Kidney (tissue), 14 donors: ENCODE results near the gene PHOX2B. TPM values are rescaled to one million over a fixed set of nuclear protein-coding genes. Genes with fewer than 3 reads are reported as not detected.

ENCODE experiments used
- DNase-seq, 5 donors: peaks; one replicate each; pipeline ENCODE4 v3.0.0-alpha.2; 2013 to 2020
- FAIRE-seq: peaks from 2 replicates; lab custom pipeline; 2012; peaks lifted over from hg19 to GRCh38; lab: Jason Lieb, UNC
- H3K27ac ChIP-seq, 2 donors: one replicate each; pipeline ENCODE4 v1.7.0; 2013; ENCODE audit warnings: low read depth in 2 of 2, low read length in 2 of 2, inconsistent platforms in 1 of 2
- H3K27me3 ChIP-seq: one replicate; pipeline ENCODE4 v1.7.1; 2013; ENCODE audit warnings: low read length, inconsistent platforms; ENCODE audit not compliant: control insufficient read depth, insufficient read depth
- H3K36me3 ChIP-seq, 3 donors: one replicate each; pipeline versions ENCODE4 v1.7.0 to v1.7.1; 2013; ENCODE audit warnings: low read length in 3 of 3, control low read depth in 1 of 3, inconsistent platforms in 1 of 3; ENCODE audit not compliant: insufficient read depth in 3 of 3, control insufficient read depth in 2 of 3
- H3K4me1 ChIP-seq, 3 donors: one replicate each; pipeline versions ENCODE4 v1.7.0 to v1.7.1; 2013; ENCODE audit warnings: low read length in 3 of 3, inconsistent platforms in 1 of 3, low read depth in 1 of 3; ENCODE audit not compliant: control insufficient read depth in 2 of 3, insufficient read depth in 2 of 3
- H3K4me3 ChIP-seq, 3 donors: one replicate each; pipeline versions ENCODE4 v1.7.0 to v1.8.1; 2013; ENCODE audit warnings: low read length in 3 of 3, control low read depth in 1 of 3, inconsistent platforms in 1 of 3
- H3K9ac ChIP-seq, 3 donors: one replicate each; pipeline versions ENCODE4 v1.7.0 to v1.7.1; 2013; ENCODE audit warnings: low read length in 3 of 3, control low read depth in 1 of 3, inconsistent platforms in 1 of 3
- H3K9me3 ChIP-seq, 3 donors: one replicate each; pipeline versions ENCODE4 v1.7.0 to v1.7.1; 2013; ENCODE audit warnings: low read length in 3 of 3, control low read depth in 1 of 3, inconsistent platforms in 1 of 3; ENCODE audit not compliant: control insufficient read depth in 2 of 3, insufficient read depth in 1 of 3
- intact Hi-C: fragments of 100-400 bp; cut with DNase I; formaldehyde crosslinking; loops from one replicate; pipeline ENCODE4 v1.11.1; 2022
- polyA plus RNA-seq: library from polyadenylated mRNA; stranded (reverse); fragments of 350-450 nt; fragmentation: Illumina TruSeq; extraction: RNeasy Lipid Tissue Mini Kit (QIAGEN cat#74804); gene quantifications from one replicate; pipeline ENCODE4 v1.2.3, GENCODE V29; 2014; ENCODE audit warnings: low read depth, low replicate concordance; ENCODE audit not compliant: insufficient read depth
- total RNA-seq: library from RNA; stranded (reverse); fragmentation: NEBNext Ultra II Directional; extraction: Animal tissue kit (Norgen Biotek cat#: 25700); gene quantifications from one replicate; pipeline ENCODE4 v1.2.1, GENCODE V29; 2021
- TF ChIP-seq, protein P1 (sequence below): IDR thresholded peaks from 3 replicates; pipeline ENCODE4 v1.5.1; 2012; ENCODE audit warnings: mild to moderate bottlenecking, moderate library complexity, borderline replicate concordance; ENCODE audit not compliant: insufficient read depth; ENCODE audit errors: extremely low read depth
- donor health status: control.
- donor health status: control.
- donor health status: control.
- donor health status: control.
- donor health status: control.
- donor health status: DM: yes; HTN: yes; CAD: no.
- donor health status: Normal renal cell carcinoma (clear cell type).

PHOX2B gene
- total and polyA plus RNA-seq, 2 donors from 2014 or later = not detected

DNA sequence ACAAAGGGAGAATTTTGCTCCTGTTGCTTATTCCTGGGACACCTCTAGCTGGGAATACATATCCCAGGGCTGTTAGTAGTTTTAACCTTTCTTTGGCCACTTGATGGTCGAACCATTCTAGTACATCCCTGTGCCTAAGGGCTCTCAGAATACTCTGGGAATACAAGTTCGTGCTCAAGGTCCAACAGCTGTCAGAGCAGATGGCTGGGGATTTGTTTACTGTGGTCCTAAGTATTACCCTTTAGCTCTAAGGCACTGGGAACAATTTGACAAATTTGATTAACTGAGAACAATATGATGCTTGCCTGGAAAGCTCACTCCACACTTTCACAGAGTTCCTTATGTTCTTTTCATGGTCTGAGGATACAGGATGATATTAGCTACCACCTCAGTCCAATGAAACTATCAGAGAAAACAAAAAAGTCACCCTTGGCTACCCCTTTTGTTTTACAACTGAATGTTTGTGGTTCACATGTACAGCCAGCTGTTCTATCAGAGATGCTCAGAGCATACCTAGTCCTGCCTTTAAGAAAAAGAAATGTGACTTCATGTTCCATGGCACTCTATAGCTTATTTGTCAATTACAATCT, 47.4 kb upstream of the PHOX2B start:
- Histone ChIP-seq H3K27me3 (no peaks in the 10 kb centered on the region), H3K9me3 (no peaks in the 10 kb centered on the region), H3K9ac (no peak overlapping the region), H3K27ac (no peak overlapping the region), H3K4me1 (peaks cover 0 to 5% (median 4%) of the 10 kb centered on the region in 3 donors), H3K4me3 (no peak overlapping the region), H3K36me3 (no peaks in the 10 kb centered on the region)
- no peak for FAIRE-seq
- intact Hi-C loops = no loop called here
- no peak for DNase-seq
- TF ChIP-seq, protein P1, sequence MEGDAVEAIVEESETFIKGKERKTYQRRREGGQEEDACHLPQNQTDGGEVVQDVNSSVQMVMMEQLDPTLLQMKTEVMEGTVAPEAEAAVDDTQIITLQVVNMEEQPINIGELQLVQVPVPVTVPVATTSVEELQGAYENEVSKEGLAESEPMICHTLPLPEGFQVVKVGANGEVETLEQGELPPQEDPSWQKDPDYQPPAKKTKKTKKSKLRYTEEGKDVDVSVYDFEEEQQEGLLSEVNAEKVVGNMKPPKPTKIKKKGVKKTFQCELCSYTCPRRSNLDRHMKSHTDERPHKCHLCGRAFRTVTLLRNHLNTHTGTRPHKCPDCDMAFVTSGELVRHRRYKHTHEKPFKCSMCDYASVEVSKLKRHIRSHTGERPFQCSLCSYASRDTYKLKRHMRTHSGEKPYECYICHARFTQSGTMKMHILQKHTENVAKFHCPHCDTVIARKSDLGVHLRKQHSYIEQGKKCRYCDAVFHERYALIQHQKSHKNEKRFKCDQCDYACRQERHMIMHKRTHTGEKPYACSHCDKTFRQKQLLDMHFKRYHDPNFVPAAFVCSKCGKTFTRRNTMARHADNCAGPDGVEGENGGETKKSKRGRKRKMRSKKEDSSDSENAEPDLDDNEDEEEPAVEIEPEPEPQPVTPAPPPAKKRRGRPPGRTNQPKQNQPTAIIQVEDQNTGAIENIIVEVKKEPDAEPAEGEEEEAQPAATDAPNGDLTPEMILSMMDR = no peak

DNA sequence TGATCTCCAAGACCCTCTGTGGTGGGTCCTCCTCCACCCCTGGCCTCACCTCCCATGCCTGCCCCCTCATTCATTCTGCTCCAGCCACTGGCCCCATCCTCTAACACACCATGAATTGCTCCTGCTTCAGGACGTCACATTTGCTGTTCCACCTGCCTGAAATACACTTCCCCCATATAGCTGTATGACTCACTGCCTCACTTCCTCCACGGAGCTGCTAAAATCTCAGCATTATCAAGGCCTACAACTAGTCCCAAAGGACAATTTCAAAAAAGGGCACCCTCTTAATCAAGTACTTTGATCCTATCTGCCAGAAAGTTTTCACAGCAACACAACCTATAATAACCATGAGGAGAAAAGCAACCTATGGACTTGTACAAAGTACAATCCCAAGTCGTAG, 43.6 kb upstream of the PHOX2B start:
- TF ChIP-seq, protein P1 = no peak
- FAIRE-seq (no peak), DNase-seq (no peak)
- Histone ChIP-seq H3K4me1 (peaks cover 0 to 8% (median 4%) of the 10 kb centered on the region in 3 donors), H3K27me3 (no peaks in the 10 kb centered on the region), H3K9ac (no peak overlapping the region), H3K4me3 (no peak overlapping the region), H3K9me3 (peaks cover 0 to 1% (median 0%) of the 10 kb centered on the region in 3 donors), H3K36me3 (no peaks in the 10 kb centered on the region), H3K27ac (no peak overlapping the region)
- intact Hi-C loops = no loop called here

DNA sequence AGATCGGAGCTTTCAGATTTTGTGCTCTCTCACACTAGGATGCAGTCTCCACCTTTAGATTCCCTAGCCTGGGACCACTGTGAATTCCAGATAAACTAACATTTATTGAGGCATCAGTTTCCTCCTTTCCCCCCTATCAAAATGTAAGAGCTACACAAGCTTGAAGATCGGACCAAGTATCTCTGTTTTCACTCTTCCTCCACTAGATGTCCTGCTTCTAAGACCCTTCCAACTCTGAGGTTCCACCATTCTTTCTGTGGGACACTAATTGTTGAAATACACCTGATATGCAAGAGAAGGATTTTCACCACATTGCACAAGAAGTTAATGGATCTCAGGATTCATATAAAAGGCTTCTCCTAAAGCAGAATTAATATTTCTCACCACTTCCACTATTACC, 43.0 kb upstream of the PHOX2B start:
- DNase-seq = no peak
- Histone ChIP-seq H3K4me1 (peaks cover 0 to 5% (median under 1%) of the 10 kb centered on the region in 3 donors), H3K36me3 (no peaks in the 10 kb centered on the region), H3K27ac (no peak overlapping the region), H3K9me3 (peaks cover 0 to 1% (median 0%) of the 10 kb centered on the region in 3 donors), H3K4me3 (no peak overlapping the region), H3K9ac (no peak overlapping the region), H3K27me3 (no peaks in the 10 kb centered on the region)
- FAIRE-seq = no peak
- intact Hi-C loops = no loop called here
- TF ChIP-seq, protein P1 = no peak

DNA sequence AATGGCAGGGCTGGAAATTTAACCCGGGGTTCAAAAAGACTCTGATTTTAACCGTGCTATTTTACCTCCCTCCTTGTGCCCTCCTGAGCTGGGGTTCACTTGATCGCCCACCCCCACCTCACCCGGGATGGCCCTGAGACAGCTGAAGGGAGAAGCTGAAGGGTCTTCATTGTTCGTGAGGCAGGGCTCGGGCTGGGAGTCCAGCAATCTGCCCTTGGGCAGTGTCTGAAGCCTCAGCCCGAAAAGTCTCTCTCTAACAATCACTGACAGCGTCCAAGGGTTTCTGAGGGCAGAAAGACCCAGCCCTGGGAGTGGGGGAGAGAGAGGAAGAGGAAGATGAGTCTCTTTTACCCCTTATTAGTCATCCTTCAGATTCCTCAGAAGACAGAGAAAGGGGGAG, 39.4 kb upstream of the PHOX2B start:
- H3K27ac ChIP-seq = no peak overlapping the region
- peaks cover 0 to 4% (median 0%) of the 10 kb centered on the region in 3 donors for H3K4me1 ChIP-seq
- intact Hi-C loops = no loop called here
- no peak overlapping the region for H3K4me3 ChIP-seq
- TF ChIP-seq, protein P1 = no peak
- DNase-seq (no peak), FAIRE-seq (no peak)
- H3K27me3 ChIP-seq = no peaks in the 10 kb centered on the region
- H3K9ac ChIP-seq = no peak overlapping the region
- peaks cover 0 to 1% (median 0%) of the 10 kb centered on the region in 3 donors for H3K9me3 ChIP-seq
- H3K36me3 ChIP-seq = no peaks in the 10 kb centered on the region
